Fibroblast of mammary gland (primary cell): ENCODE data around the gene TMEM125.

ENCODE experiments used
- DNase-seq: peaks from one replicate; pipeline ENCODE4 v3.0.0-alpha.2; 2010; ENCODE audit warnings: low read depth
- H3K4me3 ChIP-seq: 2 replicates; pipeline ENCODE4 v1.5.1; 2011; ENCODE audit warnings: low read depth, mild to moderate bottlenecking, low read length, moderate library complexity; ENCODE audit not compliant: control insufficient read depth
- CTCF ChIP-seq: conservative IDR thresholded peaks from 2 replicates; pipeline ENCODE4 v1.5.1; 2011; ENCODE audit warnings: low read depth, low read length, inconsistent platforms; ENCODE audit not compliant: control insufficient read depth, insufficient read depth

TMEM125 gene

DNA sequence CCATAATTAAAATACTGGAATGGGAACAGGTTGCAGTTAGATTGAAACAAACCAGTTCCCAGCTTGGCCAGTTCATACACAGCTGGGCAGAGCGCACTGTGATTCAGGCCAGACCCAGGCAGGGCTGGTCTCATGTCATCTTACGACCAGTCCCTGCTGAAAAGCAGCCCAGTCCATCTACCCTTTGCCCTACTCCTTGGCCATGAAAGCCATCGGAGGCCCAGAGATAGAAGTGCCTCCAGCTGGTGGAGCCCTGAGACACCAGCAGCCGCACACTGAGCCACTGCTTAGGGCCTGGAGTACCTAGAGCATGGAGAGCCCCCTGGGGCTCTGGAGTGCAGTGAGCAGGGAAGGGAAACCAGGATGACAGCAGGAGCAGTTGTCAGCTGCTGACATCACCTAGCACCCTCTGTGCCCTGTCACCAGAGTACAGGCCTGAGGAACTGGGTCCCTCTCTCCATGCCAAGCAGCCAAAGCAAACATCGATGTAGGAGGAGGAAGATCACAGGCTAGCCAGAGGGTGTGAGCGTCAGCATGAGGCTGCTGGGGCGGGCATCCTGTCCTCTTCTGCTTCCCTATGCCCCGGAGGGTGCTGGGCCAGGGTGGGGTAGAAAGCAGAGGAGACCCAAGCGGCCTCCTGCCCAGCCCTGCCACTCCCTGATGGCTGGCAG lies 34.2 kb upstream of the TMEM125 start:
- no peak for DNase-seq
- TF ChIP-seq CTCF: no peak
- no peak overlapping the region for H3K4me3 ChIP-seq

GRCh38 chr1:43237121-43237520 lies 32.7 kb upstream of the TMEM125 start:
- no peak overlapping the region for H3K4me3 ChIP-seq
- no peak for TF ChIP-seq CTCF
- no peak for DNase-seq

DNA sequence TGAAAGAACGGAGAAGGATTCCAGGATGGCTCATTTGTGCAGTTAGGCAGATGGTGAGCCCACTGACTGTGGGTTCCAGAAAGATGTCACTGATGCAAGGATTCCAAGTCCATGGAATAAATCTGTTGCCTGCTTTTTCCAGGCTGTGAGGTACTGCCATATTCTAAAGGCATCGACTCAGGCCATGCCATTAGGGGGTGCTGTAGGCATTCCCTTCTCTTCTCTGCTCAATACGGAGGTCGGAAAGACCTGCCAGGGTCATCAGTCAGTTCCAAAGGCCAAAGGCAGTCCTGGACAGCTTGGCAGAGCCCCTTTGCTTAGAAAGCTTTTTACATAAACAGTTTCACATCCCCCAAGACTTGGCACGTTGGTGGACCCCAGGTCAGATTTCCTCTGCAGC lies 31.7 kb upstream of the TMEM125 start:
- DNase-seq: peak; percentile 76
- peak; percentile 89 for TF ChIP-seq CTCF
- no peak overlapping the region for H3K4me3 ChIP-seq

- no peak overlapping the region for H3K4me3 ChIP-seq
- no peak for TF ChIP-seq CTCF
- no peak for DNase-seq
Measured at GRCh38 chr1:43238991-43239469, 30.8 kb upstream of the TMEM125 start.

DNA sequence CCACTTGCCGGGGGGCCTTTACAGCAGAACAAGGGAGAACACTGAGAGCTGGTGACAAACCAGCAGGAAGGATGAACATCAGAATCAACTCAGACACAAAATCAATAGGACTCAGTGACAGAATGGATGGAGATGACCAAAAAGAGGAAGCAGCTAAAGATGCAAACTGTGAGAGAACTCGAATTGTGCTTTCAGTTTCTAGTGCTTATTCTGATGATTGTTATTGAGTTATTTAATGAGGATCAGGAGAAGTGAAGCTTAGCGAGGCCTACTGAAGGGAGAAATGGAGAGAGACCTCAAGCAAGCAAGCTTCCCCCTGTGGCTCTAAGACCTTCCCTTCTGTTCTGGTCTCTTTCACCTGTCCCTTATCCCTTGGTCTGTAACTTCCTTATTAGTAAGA lies 30.3 kb upstream of the TMEM125 start:
- H3K4me3 ChIP-seq: no peak overlapping the region
- no peak for DNase-seq
- TF ChIP-seq CTCF: no peak

- peak; percentile 27 for DNase-seq
- TF ChIP-seq CTCF: no peak
- no peak overlapping the region for H3K4me3 ChIP-seq
Measured at GRCh38 chr1:43241413-43241836, 28.4 kb upstream of the TMEM125 start.

DNA sequence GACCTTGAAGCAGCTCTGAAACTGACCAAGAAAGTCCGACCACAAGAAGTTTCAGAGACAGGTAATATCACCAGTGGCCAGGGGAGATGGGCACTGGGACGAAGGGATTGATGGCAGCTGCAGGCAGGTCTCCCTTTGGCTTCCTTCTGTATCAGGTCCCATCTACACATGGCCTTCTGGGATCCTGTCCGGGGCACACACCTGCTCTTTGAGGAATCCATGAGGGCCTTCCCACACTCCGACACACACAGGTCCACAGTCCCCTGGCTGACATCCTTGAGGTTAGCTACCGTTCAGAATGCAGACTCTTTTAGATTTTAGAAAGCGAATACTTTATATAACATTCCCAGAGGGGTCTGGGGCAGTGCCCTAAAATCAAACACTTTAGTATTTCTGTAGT lies 26.5 kb upstream of the TMEM125 start:
- DNase-seq: no peak

More for the DNA sequence above, 26.5 kb upstream of the TMEM125 start:
- TF ChIP-seq CTCF: no peak
- H3K4me3 ChIP-seq: no peak overlapping the region
